DND-41 (cell line): ENCODE measurements around the gene MEX3A.
"Not testable (repeated sequence)": the region's sequence is repeated elsewhere in the genome, so short reads cannot be mapped to it uniquely, and the experiment has no call there.

Experiments
- ATAC-seq: fragments of 200-7000 bp; cut with Tn5 transposase; 3 replicates; pipeline ENCODE4 v1.9.1; 2021; ENCODE audit warnings: low read depth; ENCODE audit not compliant: insufficient read depth
- DNase-seq: peaks from one replicate; pipeline ENCODE4 v3.0.0-alpha.2; 2020
- H2AFZ ChIP-seq: 2 replicates; pipeline ENCODE4 v1.6.0; 2012; ENCODE audit warnings: low read depth, low read length
- H3K27ac ChIP-seq: 2 replicates; pipeline ENCODE4 v1.5.1; 2012; ENCODE audit warnings: low read length, inconsistent platforms
- H3K27me3 ChIP-seq: fragments of 200-600 bp; sonication (generic); 2 replicates; pipeline ENCODE4 v1.6.0; 2012; ENCODE audit warnings: low read length, mild to moderate bottlenecking, inconsistent platforms; ENCODE audit not compliant: insufficient read depth, poor library complexity
- H3K36me3 ChIP-seq: 2 replicates; pipeline ENCODE4 v1.5.1; 2012; ENCODE audit warnings: low read length, inconsistent platforms; ENCODE audit not compliant: insufficient read depth
- H3K4me1 ChIP-seq: 2 replicates; pipeline ENCODE4 v1.5.1; 2012; ENCODE audit warnings: mild to moderate bottlenecking, low read length; ENCODE audit not compliant: insufficient read depth
- H3K4me2 ChIP-seq: 2 replicates; pipeline ENCODE4 v1.6.0; 2012; ENCODE audit warnings: mild to moderate bottlenecking, moderate library complexity, low read length, inconsistent platforms; ENCODE audit not compliant: insufficient read depth
- H3K4me3 ChIP-seq, 2 experiments: fragments of 200-600 bp in 1 of 2; shearing (Covaris generic) in 1 of 2; 2 replicates each; pipeline ENCODE4 v1.5.1; 2012 to 2016; ENCODE audit warnings: inconsistent platforms in 2 of 2, low read length in 2 of 2, mild to moderate bottlenecking in 2 of 2, low read depth in 1 of 2, moderate library complexity in 1 of 2
- H3K79me2 ChIP-seq: 2 replicates; pipeline ENCODE4 v1.6.0; 2012; ENCODE audit warnings: low read length, inconsistent platforms; ENCODE audit not compliant: insufficient read depth
- H3K9ac ChIP-seq: 2 replicates; pipeline ENCODE4 v1.6.0; 2012; ENCODE audit warnings: low read depth, mild to moderate bottlenecking, inconsistent platforms, low read length, moderate library complexity
- H3K9me3 ChIP-seq: 2 replicates; pipeline ENCODE4 v1.5.1; 2012; ENCODE audit warnings: low read length, moderate library complexity, mild to moderate bottlenecking, inconsistent platforms; ENCODE audit not compliant: insufficient read depth, severe bottlenecking
- H4K20me1 ChIP-seq: 2 replicates; pipeline ENCODE4 v1.6.0; 2012; ENCODE audit warnings: low read length; ENCODE audit not compliant: insufficient read depth
- CTCF ChIP-seq: IDR thresholded peaks from 2 replicates; pipeline ENCODE4 v1.5.1; 2012; ENCODE audit warnings: borderline replicate concordance, low read length, moderate library complexity, mild to moderate bottlenecking; ENCODE audit not compliant: poor library complexity, severe bottlenecking; ENCODE audit errors: extremely low read depth
- EZH2 ChIP-seq: IDR thresholded peaks from 3 replicates; pipeline ENCODE4 v1.6.1; 2012; ENCODE audit warnings: borderline replicate concordance, low read depth, mild to moderate bottlenecking, moderate library complexity, low read length, inconsistent platforms; ENCODE audit not compliant: severe bottlenecking

MEX3A gene

GRCh38 chr1:156118177-156118868 lies 36.1 kb upstream of the MEX3A start:
- H3K9me3 ChIP-seq: no peaks in the 10 kb centered on the region
- peaks cover 20% of the 10 kb centered on the region for H3K27me3 ChIP-seq
- TF ChIP-seq EZH2 (no peak), CTCF (no peak)
- no peak for ATAC-seq
- H3K4me2 ChIP-seq: no peak overlapping the region
- no peaks in the 10 kb centered on the region for H3K36me3 ChIP-seq
- H2AFZ ChIP-seq: no peak overlapping the region
- H3K4me3 ChIP-seq: no peak overlapping the region
- no peak for DNase-seq
- H4K20me1 ChIP-seq: peaks cover 2% of the 10 kb centered on the region; the same call in 1 of the 2 replicates
- H3K4me1 ChIP-seq: no peaks in the 10 kb centered on the region
- H3K27ac ChIP-seq: no peak overlapping the region
- H3K79me2 ChIP-seq: no peaks in the 10 kb centered on the region
- no peak overlapping the region for H3K9ac ChIP-seq

- TF ChIP-seq CTCF (no peak), EZH2 (no peak)
- Histone ChIP-seq H3K4me2 (no peak overlapping the region), H3K79me2 (no peaks in the 10 kb centered on the region), H3K36me3 (no peaks in the 10 kb centered on the region), H3K9ac (no peak overlapping the region), H2AFZ (no peak overlapping the region), H3K4me3 (no peak overlapping the region), H3K27me3 (peaks cover 19% of the 10 kb centered on the region), H4K20me1 (peaks cover 2% of the 10 kb centered on the region; the same call in 1 of the 2 replicates), H3K4me1 (no peaks in the 10 kb centered on the region), H3K9me3 (no peaks in the 10 kb centered on the region), H3K27ac (no peak overlapping the region)
- DNase-seq (no peak), ATAC-seq (no peak)
These were observed 35.3 kb upstream of the MEX3A start for GRCh38 chr1:156117414-156118176.

DNA sequence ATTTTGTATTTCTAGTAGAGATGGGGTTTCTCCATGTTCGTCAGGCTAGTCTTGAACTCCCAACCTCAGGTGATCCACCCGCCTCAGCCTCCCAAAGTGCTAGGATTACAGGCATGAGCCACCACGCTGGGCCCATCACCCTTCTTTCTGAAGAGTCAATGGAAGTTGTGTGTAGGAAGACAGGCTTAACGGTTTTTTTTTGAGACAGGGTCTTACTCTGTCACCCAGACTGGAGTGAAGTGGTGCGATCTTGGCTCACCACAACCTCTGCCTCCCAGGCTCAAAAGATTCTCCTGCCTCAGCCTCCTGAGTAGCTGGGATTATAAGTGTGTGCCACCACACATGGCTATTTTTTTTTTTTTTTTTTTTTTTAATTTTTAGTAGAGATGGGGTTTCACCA lies 34.5 kb upstream of the MEX3A start:
- H3K4me1 ChIP-seq, DNase-seq, H3K9ac ChIP-seq, H2AFZ ChIP-seq, H3K36me3 ChIP-seq, H3K4me2 ChIP-seq, ATAC-seq, H3K27ac ChIP-seq, H3K79me2 ChIP-seq, H3K4me3 ChIP-seq, H3K9me3 ChIP-seq, H4K20me1 ChIP-seq: not testable (repeated sequence)
- H3K27me3 ChIP-seq: peaks cover 23% of the 10 kb centered on the region

DNA sequence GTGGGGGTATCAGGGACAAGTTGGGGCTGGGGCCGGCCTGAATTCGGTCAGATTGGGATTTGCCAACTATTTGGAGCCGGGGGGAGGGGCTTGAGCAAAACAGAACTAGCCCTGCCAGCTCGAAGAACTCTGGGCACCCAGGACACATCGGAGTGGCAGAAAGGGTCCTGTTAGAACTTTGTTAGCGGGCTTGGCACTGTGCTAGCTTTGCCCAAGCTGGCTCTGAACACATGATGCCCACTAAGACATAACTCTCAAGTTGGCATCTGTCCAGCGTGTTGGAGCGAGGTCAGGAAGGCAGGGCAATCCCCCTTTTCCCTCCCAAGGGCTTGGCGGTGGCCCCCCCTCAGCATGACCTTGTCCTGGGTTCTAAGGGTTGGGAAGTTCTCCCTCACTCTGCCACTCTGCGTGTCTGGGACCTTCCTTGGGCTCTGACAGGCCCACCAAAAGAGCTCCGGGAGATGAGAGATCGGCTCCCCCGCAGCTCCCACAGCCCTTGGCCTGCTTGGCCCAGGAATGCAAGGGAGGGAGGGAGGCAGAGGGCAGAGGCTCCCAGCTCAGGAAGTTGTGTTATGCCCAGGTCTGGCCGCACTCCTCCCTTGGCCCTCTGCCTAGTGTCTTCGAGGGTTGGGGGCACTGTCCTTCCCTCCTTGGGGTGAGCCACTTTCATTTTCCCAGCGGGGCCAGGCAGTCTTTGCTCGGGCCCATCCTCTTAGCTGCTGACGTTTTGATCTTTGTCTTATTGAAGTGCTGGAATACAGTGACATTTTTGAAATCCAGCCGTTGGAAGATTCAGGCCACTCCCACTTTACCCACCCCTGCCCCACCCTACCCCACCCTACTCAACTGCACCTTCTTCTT lies 33.5 kb upstream of the MEX3A start:
- no peak overlapping the region for H3K9ac ChIP-seq

More for the DNA sequence above, 33.5 kb upstream of the MEX3A start:
- no peak overlapping the region for H2AFZ ChIP-seq
- no peak for TF ChIP-seq EZH2
- no peak for TF ChIP-seq CTCF
- peaks cover 31% of the 10 kb centered on the region for H3K27me3 ChIP-seq
- peaks cover 6% of the 10 kb centered on the region; the same call in 1 of the 2 replicates for H4K20me1 ChIP-seq
- H3K9me3 ChIP-seq: no peaks in the 10 kb centered on the region
- DNase-seq (no peak), ATAC-seq (no peak)
- H3K4me1 ChIP-seq: no peaks in the 10 kb centered on the region
- H3K4me3 ChIP-seq: no peak overlapping the region
- no peak overlapping the region for H3K4me2 ChIP-seq
- H3K27ac ChIP-seq: no peak overlapping the region
- H3K79me2 ChIP-seq: no peaks in the 10 kb centered on the region
- no peaks in the 10 kb centered on the region for H3K36me3 ChIP-seq
